Activated naive CD8-positive, alpha-beta T cell treated with anti-CD3 and anti-CD28 coated beads for 36 hours (primary cell): ENCODE data around the gene LRRC2. TPM values are rescaled to one million over a fixed set of nuclear protein-coding genes. Genes with fewer than 3 reads are reported as not detected.

ENCODE experiments used
- DNase-seq: peaks from one replicate; pipeline ENCODE4 v3.0.0; 2021
- H3K27ac Mint-ChIP-seq: one replicate; pipeline ENCODE4 v1.8.0; 2022; ENCODE audit warnings: mild to moderate bottlenecking, moderate library complexity, mixed read lengths
- H3K27me3 Mint-ChIP-seq: one replicate; pipeline ENCODE4 v1.8.0; 2022; ENCODE audit warnings: mild to moderate bottlenecking, mixed read lengths
- H3K36me3 Mint-ChIP-seq: one replicate; pipeline ENCODE4 v1.8.0; 2021; ENCODE audit warnings: mild to moderate bottlenecking, mixed read lengths
- H3K4me1 Mint-ChIP-seq: one replicate; pipeline ENCODE4 v1.8.0; 2021; ENCODE audit warnings: mixed read lengths
- H3K4me3 Mint-ChIP-seq: one replicate; pipeline ENCODE4 v1.8.0; 2022; ENCODE audit warnings: mild to moderate bottlenecking, moderate library complexity, mixed read lengths
- H3K9me3 Mint-ChIP-seq: one replicate; pipeline ENCODE4 v1.8.0; 2022; ENCODE audit warnings: mixed read lengths
- total RNA-seq, 2 experiments: library from RNA; stranded (reverse); gene quantifications; one replicate each; pipeline ENCODE4 v1.2.3, GENCODE V29; 2021

LRRC2 gene
- total RNA-seq, 2 experiments from 2014 or later = not detected

GRCh38 chr3:46479021-46479420 is 87.1 kb downstream of the LRRC2 start:
- H3K27ac Mint-ChIP-seq = no peak overlapping the region
- peaks cover 14% of the 10 kb centered on the region for H3K9me3 Mint-ChIP-seq
- no peaks in the 10 kb centered on the region for H3K4me1 Mint-ChIP-seq
- H3K4me3 Mint-ChIP-seq = no peak overlapping the region
- peaks cover 5% of the 10 kb centered on the region for H3K27me3 Mint-ChIP-seq
- DNase-seq = no peak
- H3K36me3 Mint-ChIP-seq = no peaks in the 10 kb centered on the region

GRCh38 chr3:46478341-46478740 is 87.8 kb downstream of the LRRC2 start:
- H3K4me3 Mint-ChIP-seq = no peak overlapping the region

DNA sequence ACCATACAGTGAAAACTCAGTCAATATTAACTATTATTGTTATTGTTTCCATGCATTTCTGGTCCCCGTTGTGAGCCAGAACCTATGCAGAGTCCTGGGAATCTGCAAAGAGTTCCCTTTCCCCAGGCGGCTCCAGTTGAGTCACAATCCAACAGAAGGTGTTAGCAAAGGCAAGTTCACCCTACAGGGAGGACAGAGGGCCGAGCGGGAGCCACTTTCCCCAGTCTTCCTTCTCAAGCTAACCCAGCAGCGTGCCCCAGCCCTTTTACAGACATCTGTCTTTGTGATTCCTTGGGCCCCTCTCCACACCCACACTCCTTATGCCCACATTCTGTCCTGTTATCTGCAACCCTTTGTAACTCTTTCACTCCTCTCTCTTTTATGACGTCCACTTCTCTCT is 88.3 kb downstream of the LRRC2 start:
- Mint-ChIP-seq H3K27ac (no peak overlapping the region), H3K4me1 (no peaks in the 10 kb centered on the region), H3K4me3 (no peak overlapping the region), H3K9me3 (peaks cover 14% of the 10 kb centered on the region), H3K36me3 (no peaks in the 10 kb centered on the region), H3K27me3 (peaks cover 8% of the 10 kb centered on the region)
- no peak for DNase-seq

More at GRCh38 chr3:46478341-46478740, 87.8 kb downstream of the LRRC2 start:
- Mint-ChIP-seq H3K4me1 (no peaks in the 10 kb centered on the region), H3K36me3 (no peaks in the 10 kb centered on the region), H3K27me3 (peaks cover 8% of the 10 kb centered on the region), H3K27ac (no peak overlapping the region), H3K9me3 (peaks cover 14% of the 10 kb centered on the region)
- no peak for DNase-seq

DNA sequence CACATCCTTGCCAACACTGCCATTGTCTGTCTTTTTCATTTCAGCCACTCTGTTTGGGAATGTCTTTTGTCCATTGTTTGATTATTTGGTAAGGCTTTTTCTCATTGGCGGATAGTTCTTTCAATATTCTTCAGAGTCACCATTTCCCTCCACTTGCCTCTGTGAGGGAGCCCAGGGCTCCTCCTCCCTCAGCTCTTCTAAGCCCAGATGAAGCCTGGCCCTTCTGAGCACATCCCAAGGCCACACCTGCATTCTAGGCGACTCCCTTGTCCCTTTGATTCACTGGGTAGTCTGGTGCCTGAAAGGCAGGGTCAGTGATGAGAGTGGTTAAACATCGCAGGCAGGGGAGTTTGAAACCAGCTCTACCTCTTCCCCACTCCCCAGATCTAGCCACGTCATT is 89.0 kb downstream of the LRRC2 start:
- no peak for DNase-seq
- Mint-ChIP-seq H3K9me3 (peaks cover 14% of the 10 kb centered on the region), H3K4me3 (no peak overlapping the region), H3K27me3 (peaks cover 10% of the 10 kb centered on the region), H3K36me3 (no peaks in the 10 kb centered on the region), H3K27ac (no peak overlapping the region), H3K4me1 (no peaks in the 10 kb centered on the region)

DNA sequence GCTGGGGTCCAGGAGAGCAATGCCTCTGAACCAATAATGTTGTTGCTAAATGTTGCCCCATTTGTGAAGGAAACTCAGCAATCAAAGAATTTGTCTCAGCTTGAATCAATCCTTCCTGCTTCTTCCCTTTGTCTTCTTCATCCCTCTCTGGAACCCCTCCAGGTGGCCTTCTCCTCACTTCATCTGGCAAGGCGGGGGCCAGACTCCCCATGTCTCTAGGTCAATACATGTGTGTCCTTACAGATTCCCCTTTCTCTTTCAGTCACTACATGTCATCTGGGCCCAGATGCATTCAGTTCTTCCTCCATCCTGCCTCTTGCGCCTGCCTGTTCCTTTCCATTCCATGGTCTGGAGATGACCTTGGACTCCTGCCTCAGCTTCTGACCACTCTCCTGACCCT is 93.4 kb downstream of the LRRC2 start:
- Mint-ChIP-seq H3K27ac (no peak overlapping the region), H3K36me3 (no peaks in the 10 kb centered on the region), H3K4me3 (no peak overlapping the region), H3K4me1 (no peaks in the 10 kb centered on the region), H3K9me3 (peaks cover 14% of the 10 kb centered on the region), H3K27me3 (peaks cover 12% of the 10 kb centered on the region)
- DNase-seq = no peak

DNA sequence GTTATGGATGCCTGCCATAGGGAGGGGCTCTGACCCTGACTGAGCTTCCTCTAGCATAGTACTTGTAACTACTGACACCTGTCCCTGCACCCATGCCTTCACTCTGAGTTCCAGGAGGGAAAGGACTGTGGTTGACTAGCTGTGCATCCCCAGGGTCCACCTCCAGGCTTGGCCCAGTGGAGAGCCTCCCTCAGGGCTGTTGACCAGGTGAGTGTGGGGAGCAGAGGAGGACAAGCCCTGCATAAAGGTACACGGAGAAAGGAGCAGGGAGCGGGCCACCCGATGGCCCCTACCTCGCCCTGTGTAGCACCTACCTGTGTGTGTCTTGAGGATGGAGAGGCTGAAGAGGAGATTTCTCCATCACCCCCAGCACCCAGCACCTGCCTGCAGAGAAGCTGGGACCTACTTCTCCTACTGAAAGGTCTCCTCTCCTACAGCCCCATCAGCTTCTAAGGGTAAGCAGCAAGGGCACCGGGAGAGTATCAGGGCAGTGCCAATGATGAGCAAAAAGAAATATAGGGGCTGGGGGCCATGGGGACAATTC is 94.7 kb downstream of the LRRC2 start:
- Mint-ChIP-seq H3K27ac (no peak overlapping the region), H3K4me1 (no peaks in the 10 kb centered on the region), H3K4me3 (no peak overlapping the region), H3K27me3 (peaks cover 18% of the 10 kb centered on the region), H3K9me3 (peaks cover 14% of the 10 kb centered on the region), H3K36me3 (no peaks in the 10 kb centered on the region)
- DNase-seq = no peak

DNA sequence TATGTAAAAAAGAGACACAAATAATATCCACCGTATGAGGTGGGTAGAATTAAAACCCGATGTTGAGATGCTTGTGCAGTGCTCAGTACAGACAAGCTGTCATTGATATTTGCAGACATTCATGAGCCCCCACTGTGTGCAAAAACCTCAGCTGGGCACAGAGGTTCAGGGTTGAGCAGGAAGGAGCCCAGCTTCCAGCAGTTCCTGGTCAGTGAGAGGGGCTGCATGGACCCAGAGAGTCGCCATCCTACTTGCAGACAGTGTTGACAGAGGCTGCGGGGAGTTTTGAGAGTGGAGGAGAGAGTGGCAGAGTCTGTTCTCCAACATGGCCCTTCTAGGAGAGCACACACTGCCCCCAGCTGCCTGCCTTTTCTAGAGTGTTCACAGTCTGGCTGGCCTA is 95.3 kb downstream of the LRRC2 start:
- no peak for DNase-seq
- no peak overlapping the region for H3K27ac Mint-ChIP-seq
- H3K36me3 Mint-ChIP-seq = no peaks in the 10 kb centered on the region
- no peaks in the 10 kb centered on the region for H3K4me1 Mint-ChIP-seq
- H3K4me3 Mint-ChIP-seq = no peak overlapping the region
- H3K9me3 Mint-ChIP-seq = peaks cover 14% of the 10 kb centered on the region
- peaks cover 23% of the 10 kb centered on the region for H3K27me3 Mint-ChIP-seq

- Mint-ChIP-seq H3K4me3 (no peak overlapping the region), H3K27ac (no peak overlapping the region), H3K9me3 (peaks cover 8% of the 10 kb centered on the region), H3K27me3 (peaks cover 33% of the 10 kb centered on the region), H3K4me1 (peaks cover 2% of the 10 kb centered on the region), H3K36me3 (no peaks in the 10 kb centered on the region)
- no peak for DNase-seq
Measured at GRCh38 chr3:46469680-46470357, 96.3 kb downstream of the LRRC2 start.

DNA sequence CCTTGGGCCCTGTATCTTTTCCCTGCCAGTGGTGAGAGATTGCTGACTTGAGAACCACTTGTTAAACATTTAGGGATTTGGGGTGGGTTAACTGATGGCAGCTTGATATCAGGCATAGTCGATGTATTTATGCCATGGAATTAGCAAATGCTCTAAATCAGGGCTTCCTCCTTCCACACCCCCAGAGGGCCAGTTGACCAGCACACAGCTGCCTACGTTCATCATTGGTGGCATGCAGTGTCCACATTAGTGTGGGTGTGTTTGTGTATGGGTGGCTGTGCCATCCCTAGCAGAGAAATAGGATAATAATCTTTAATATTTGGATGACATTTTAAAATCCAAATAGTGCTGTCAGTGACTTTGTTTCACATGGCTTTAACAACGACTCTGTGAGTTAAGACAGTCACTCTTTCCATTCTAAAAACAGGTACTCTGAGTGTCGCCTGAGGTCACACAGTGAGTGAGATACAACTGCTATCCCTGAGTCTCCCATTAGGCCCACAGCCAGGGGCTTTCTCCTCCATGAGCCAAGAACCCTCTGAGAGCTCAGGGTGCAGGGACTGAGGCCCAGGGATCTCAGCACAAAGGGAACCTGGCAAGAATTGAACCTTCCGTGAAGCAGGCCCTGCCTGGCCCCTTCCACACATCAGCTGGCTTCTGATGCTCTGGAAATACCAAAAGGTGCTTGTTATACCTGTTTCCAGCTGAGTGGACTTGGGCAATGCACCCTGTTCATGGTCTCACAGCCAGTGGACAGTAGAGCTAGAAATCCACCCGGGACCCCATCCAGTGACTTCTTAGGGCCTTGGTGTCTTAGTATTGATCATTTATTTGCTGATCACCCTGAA is 97.1 kb downstream of the LRRC2 start:
- DNase-seq = no peak
- H3K9me3 Mint-ChIP-seq = no peaks in the 10 kb centered on the region
- H3K4me1 Mint-ChIP-seq = peaks cover 2% of the 10 kb centered on the region
- no peaks in the 10 kb centered on the region for H3K36me3 Mint-ChIP-seq
- H3K27me3 Mint-ChIP-seq = peaks cover 40% of the 10 kb centered on the region
- H3K27ac Mint-ChIP-seq = no peak overlapping the region
- no peak overlapping the region for H3K4me3 Mint-ChIP-seq

GRCh38 chr3:46467562-46467961 is 98.5 kb downstream of the LRRC2 start:
- H3K36me3 Mint-ChIP-seq = no peaks in the 10 kb centered on the region
- H3K27ac Mint-ChIP-seq = no peak overlapping the region
- no peak overlapping the region for H3K4me3 Mint-ChIP-seq
- DNase-seq = no peak
- H3K9me3 Mint-ChIP-seq = no peaks in the 10 kb centered on the region
- H3K27me3 Mint-ChIP-seq = peaks cover 49% of the 10 kb centered on the region
- peaks cover 2% of the 10 kb centered on the region for H3K4me1 Mint-ChIP-seq

DNA sequence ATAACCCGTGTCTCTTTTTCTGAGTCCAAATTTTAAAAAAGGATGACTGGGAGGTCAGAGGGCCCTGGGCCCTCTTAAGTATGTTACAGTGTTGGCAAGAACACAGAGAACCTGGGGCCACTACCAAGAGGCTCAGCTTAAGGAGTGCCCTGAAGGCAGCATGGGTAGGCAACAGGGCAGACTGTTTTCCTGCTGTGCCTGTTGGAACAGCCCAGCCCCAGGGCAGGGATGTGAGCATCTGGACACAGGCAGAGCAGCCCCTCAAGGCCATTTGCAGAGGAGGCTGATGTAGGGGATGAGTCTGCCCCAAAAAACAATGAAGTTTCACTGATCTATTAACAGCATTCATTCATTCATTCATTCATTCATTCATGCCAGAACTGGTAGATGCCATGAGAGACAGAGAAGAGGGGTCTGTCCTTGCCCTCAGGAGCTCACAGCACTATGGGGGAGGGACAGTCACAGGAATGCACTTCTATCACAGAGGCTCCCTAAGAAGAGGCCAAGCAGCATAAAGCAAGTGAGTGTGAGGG is 99.2 kb downstream of the LRRC2 start:
- H3K4me1 Mint-ChIP-seq = peaks cover 2% of the 10 kb centered on the region
- H3K4me3 Mint-ChIP-seq = no peak overlapping the region

GRCh38 chr3:46466273-46466672 is 99.8 kb downstream of the LRRC2 start:
- Mint-ChIP-seq H3K9me3 (no peaks in the 10 kb centered on the region), H3K4me1 (peaks cover 2% of the 10 kb centered on the region), H3K27ac (no peak overlapping the region), H3K36me3 (no peaks in the 10 kb centered on the region), H3K27me3 (peaks cover 50% of the 10 kb centered on the region), H3K4me3 (no peak overlapping the region)
- no peak for DNase-seq

More for the DNA sequence above, 99.2 kb downstream of the LRRC2 start:
- no peaks in the 10 kb centered on the region for H3K9me3 Mint-ChIP-seq
- no peaks in the 10 kb centered on the region for H3K36me3 Mint-ChIP-seq
- H3K27ac Mint-ChIP-seq = no peak overlapping the region
- DNase-seq = no peak
- H3K27me3 Mint-ChIP-seq = peaks cover 49% of the 10 kb centered on the region
